Stomach (tissue), 4 donors: ENCODE measurements around the gene PTPRN.
"Not testable (repeated sequence)": the region's sequence is repeated elsewhere in the genome, so short reads cannot be mapped to it uniquely, and the experiment has no call there.

ENCODE experiments used
- POLR2A ChIP-seq, 4 donors: fragments of 450-650 bp; IDR thresholded peaks; one replicate each; pipeline ENCODE4 v1.6.1; 2016; ENCODE audit warnings: antibody characterized with exemption in 4 of 4, control low read depth in 2 of 4, mild to moderate bottlenecking in 1 of 4, moderate library complexity in 1 of 4
- POLR2AphosphoS5 ChIP-seq, 3 donors: sonication (generic); formaldehyde crosslinking; IDR thresholded peaks; one replicate each; pipeline ENCODE4 v1.6.1; 2016; ENCODE audit warnings: antibody characterized with exemption in 3 of 3
- TF ChIP-seq, protein P1 (sequence below), 7 experiments: fragments of 450-650 bp in 4 of 7; fragments of 200-600 bp in 3 of 7; sonication (generic) in 3 of 7; IDR thresholded peaks; one replicate each; pipeline ENCODE4 v1.5.1; 2016 to 2019; ENCODE audit warnings: antibody characterized with exemption in 7 of 7, control low read depth in 2 of 7, mild to moderate bottlenecking in 1 of 7

- TF ChIP-seq POLR2AphosphoS5, POLR2A (IDR thresholded peaks at IDR 0.05): not testable (repeated sequence)
- TF ChIP-seq, protein P1, sequence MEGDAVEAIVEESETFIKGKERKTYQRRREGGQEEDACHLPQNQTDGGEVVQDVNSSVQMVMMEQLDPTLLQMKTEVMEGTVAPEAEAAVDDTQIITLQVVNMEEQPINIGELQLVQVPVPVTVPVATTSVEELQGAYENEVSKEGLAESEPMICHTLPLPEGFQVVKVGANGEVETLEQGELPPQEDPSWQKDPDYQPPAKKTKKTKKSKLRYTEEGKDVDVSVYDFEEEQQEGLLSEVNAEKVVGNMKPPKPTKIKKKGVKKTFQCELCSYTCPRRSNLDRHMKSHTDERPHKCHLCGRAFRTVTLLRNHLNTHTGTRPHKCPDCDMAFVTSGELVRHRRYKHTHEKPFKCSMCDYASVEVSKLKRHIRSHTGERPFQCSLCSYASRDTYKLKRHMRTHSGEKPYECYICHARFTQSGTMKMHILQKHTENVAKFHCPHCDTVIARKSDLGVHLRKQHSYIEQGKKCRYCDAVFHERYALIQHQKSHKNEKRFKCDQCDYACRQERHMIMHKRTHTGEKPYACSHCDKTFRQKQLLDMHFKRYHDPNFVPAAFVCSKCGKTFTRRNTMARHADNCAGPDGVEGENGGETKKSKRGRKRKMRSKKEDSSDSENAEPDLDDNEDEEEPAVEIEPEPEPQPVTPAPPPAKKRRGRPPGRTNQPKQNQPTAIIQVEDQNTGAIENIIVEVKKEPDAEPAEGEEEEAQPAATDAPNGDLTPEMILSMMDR (IDR thresholded peaks at IDR 0.05): not testable (repeated sequence)
These were observed 50.3 kb downstream of the PTPRN start for GRCh38 chr2:219258942-219259341.
